NCI-H2196 treated with DMSO at 0.1 percent for 48 hours (cell line): ENCODE results near the gene APOB.

Source experiments
- DNase-seq: peaks from one replicate; lab custom pipeline; 2025; ENCODE audit not compliant: unreplicated experiment; lab: John Stamatoyannopoulos, UW

The APOB gene

DNA sequence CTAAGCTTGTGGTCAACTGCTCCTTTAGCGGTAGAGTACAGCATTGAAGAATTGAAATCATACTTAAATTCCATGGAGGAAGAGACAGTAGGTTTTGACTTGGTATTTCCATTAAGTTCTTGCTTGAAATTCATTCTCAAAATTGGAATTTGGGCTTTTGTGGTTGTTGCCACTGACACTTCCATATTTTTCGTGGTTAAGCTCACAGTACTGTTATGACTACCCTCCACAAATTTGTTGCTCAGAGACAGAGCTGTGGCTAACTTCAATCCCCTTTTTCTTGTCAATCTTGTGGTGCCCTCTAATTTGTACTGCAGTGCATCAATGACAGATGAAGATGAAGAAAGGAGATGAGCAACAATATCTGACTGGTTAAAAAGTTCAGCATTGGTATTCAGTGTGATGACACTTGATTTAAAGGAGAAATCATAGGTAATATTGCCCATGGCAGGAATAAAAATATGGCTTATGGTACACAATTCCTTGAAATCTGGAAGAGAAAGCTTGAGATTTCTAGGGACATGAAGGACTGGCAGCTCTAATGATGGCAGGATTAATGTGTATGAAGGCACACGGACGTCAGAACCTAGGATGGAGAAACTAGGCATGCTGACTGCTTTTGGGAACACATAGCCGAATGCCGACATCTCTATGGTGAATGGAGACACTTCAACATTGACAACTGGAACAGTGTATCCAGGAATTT, 37.3 kb downstream of the APOB start:
- DNase-seq, result no peak

- DNase-seq, result no peak
These were observed 38.0 kb downstream of the APOB start for GRCh38 chr2:21005700-21006422.

DNA sequence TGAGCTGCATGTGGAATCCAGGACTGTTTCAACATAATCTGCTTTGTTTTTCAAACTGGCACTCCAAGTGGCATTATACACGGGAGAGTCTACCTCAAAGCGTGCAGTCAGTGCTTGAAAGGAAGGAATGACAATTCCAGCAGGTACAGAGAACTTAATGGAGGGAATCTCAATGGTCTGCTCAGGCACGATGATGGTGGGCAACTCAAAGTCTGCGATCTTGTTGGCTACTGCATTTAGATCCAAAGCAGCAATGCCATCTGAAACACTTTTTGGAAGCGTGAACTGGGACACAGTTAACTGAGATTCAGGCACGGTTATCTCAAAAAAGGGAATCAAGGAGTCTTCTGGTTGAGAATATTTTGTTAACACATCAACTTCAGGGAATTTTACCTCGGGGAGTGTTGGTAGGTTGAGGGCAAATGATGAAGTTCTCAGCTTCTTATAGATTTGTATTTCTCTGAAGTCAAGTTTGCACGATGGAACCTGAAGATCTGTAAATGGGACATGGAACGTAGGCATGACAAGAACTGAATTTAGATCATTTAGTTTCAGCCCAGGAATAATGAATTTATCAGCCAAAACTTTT, 38.7 kb downstream of the APOB start:
- DNase-seq, result no peak

DNA sequence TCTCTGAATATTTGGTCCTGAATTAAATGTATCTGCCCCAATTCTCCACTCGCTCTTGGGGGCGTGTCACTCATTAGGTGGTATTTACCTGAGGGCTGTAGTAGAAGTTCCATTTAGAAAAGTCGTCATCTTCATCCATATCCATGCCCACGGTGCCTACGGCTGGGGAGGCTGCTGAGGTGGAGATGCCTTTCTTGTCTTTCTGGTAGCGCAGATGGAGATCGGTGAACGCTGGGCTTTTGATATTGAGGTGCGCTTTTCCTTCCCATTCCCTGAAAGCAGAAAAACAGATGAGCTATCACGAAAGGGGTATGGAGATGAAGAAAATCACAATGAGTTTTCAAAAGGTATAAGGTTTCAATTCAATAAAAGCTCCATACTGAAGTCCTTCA, 39.7 kb downstream of the APOB start:
- no peak for DNase-seq

- DNase-seq, result no peak
These were observed 40.2 kb downstream of the APOB start for GRCh38 chr2:21003572-21004180.

- DNase-seq, result no peak
These were observed 41.1 kb downstream of the APOB start for GRCh38 chr2:21002814-21003192.

GRCh38 chr2:21001988-21002813, 41.7 kb downstream of the APOB start:
- DNase-seq, result no peak

DNA sequence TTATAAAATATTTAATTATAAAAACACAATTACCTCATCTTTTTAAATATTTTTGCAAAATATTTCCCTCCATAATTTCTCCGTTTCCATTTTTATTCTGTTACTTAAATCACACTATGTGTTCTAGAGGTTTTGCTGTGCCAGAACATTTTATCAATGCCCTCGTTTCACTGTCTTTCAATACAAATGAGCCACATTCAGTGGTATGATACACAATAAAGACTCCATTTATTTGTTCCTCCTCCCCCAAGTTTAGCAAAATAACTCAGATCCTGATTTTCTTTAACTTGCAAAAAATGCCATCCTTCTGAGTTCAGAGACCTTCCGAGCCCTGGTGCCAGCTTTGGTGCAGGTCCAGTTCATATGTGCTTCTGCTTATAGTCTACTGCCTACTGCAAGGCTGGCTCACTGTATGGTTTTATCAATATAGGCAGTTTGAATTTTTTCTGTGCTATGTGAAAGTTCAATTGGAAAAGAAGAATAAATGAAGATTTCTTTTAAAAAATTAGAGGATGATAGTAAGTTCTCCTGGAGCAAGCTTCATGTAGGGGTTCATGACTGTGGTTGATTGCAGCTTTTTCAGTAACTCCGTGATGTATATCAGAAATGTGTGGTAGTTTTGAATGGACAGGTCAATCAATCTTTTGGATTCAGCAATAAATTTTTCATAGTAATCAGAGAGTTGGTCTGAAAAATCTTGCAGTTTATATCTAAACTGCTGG, 42.5 kb downstream of the APOB start:
- DNase-seq, result no peak

DNA sequence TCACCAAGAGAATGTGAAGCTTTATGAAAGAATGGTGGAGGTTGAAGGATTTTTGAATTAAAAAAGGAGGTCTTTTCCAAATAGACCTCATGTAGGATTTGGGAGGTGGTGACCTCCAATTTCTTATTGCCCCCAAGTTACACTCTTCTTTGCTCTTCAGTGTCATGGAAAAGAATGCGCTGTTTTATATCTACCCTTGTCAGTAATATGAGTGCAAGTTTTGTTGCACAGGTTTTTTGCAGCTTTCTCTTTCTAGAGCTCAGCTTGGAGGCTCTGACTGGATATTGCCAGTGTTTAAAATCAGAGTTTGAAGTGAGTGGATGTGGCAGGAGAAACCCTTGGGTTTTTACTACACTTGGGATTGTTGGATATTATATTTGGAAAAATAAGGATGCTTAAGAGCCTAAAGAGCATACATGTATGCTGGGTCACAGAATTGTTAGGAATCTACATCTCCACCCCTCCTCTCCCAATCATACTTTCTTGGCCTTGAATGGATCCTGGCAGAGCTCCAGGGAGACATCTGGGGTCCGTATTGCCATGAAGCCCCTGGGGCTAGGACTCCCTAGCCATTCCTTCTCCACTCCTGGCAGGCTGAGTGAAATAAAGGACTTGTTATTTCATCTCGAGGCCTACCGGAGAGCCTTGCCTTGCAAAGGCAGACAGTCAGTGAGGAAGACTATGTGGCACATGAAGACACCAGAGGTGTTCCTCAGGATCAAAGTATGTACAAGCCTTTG, 43.8 kb downstream of the APOB start:
- DNase-seq, result no peak

- no peak for DNase-seq
These were observed 44.6 kb downstream of the APOB start for GRCh38 chr2:20998972-20999905.

- DNase-seq, result no peak
These were observed 45.7 kb downstream of the APOB start for GRCh38 chr2:20997953-20998722.

- DNase-seq, result no peak
These were observed 49.7 kb downstream of the APOB start for GRCh38 chr2:20994130-20994529.

GRCh38 chr2:20992201-20992711, 51.6 kb downstream of the APOB start:
- DNase-seq, result no peak

DNA sequence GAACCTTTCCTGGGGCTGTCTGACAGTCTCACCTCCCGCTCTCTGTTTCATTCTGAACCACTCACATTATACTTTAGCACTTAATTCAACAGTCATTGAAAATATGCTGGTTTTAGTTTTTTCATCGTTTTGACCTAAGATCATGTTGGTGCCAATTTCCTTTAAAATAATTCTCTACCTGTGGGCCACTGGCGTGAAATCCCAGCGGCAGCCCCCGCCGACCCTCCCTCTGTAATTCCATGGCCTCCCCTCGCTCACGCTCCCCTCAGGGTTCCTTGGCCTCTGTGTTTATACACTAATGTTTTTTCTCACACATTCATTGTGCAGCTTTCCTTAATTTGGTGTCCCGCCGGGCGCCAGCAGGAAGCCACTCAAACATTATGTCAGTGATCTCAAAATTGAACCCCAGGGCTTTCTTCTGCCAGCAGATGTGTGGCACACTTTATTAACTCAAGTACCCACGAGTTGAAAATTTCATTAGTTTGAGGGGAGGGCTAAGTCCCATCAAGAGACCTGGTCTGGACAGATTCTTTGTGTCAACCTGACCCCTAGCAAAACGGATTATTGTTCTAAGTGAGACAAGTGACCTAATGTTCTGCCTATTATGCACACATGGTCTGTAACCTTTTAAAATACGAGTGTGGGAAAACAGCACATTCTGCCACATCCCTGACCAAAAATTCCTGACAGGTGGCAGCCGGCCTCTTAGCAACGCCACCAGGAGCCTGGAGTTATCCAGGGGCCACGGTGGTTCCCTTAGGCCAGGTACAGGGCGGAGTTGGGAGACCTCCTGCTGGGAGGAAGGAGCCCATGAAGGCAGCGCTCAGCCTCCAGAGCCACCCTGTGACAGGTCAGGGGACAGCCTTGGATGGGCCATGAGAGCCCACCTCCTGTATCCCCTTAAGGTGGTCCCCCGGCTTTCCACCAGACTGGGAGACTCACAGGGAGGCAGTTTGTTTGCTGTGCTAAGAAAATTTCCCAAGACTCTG, 53.1 kb downstream of the APOB start:
- DNase-seq, result no peak

DNA sequence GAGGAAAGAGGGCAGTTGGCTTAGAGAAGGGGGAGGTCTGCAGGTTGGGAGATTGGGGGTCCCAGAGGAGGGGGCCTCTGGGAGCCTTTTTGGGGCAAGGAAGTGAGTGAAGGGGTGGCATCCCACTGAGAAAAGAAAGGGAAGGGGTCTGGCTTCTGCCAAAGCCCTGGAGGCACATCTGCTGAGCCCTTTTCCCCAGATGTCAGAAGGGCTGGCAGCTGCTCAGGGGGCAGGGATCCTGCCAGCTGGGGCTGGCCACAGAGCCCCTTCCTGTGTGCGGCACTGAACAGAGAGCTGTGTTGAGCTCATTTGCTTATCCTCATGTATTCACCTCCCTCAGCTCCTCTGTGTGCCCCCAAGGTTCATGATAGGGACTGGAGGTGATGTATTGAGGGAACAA, 54.5 kb downstream of the APOB start:
- DNase-seq, result no peak

DNA sequence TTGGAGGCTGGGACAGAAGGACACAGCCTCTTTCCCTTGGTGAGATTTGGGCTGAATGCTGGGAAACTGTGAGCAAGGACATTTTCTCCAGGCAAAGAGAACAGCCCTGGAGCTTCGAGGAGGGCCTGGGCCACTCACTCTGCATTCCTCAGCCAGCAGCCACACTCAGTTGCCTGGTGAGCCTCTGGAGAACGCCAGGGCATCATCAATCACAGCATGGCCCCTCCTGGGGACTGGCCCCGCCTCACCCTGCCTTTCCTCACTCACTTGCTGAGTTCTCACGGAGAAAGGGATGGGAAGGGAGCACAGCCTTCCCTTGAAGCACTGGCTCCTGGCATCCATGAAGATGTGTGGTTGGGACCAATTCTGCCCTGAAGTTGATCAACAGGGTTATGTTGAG, 55.0 kb downstream of the APOB start:
- no peak for DNase-seq
